SU-DHL-6 (cell line): ENCODE data around the gene ASCC3.

ENCODE experiments used
- EZH2phosphoT487 ChIP-seq: fragments of 200-600 bp; sonication (generic), shearing (Covaris generic); conservative IDR thresholded peaks from 2 replicates; pipeline ENCODE4 v1.6.1; 2018; ENCODE audit warnings: mild to moderate bottlenecking, antibody characterized with exemption, low read length, moderate library complexity, mixed read lengths
- TF ChIP-seq, protein P1 (sequence below): fragments of 200-600 bp; sonication (generic); IDR thresholded peaks from one replicate; pipeline ENCODE4 v1.5.1; 2017; ENCODE audit warnings: antibody characterized with exemption, mild to moderate bottlenecking, low read length, moderate library complexity; ENCODE audit not compliant: insufficient read depth, poor library complexity, severe bottlenecking

DNA sequence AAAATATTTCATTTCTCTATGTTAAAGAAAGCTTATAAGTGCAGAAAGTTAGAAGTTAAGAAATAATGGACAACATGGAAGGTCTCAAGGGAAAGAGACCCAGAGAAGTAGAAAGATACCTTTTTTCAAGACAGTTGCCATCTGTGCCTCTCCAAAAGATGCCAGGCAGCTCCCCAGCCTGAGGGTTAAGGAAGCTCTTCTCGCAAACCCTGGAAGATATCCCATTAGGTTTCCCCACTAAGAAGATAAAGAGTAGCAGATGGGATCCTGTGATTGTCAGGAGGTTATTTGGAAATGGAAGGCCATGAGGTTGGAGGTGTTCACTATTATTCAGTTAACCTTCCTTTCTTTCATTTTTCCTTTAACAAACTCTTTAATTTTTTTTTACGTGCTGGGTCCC lies 306.3 kb downstream of the ASCC3 start:
- TF ChIP-seq, protein P1, sequence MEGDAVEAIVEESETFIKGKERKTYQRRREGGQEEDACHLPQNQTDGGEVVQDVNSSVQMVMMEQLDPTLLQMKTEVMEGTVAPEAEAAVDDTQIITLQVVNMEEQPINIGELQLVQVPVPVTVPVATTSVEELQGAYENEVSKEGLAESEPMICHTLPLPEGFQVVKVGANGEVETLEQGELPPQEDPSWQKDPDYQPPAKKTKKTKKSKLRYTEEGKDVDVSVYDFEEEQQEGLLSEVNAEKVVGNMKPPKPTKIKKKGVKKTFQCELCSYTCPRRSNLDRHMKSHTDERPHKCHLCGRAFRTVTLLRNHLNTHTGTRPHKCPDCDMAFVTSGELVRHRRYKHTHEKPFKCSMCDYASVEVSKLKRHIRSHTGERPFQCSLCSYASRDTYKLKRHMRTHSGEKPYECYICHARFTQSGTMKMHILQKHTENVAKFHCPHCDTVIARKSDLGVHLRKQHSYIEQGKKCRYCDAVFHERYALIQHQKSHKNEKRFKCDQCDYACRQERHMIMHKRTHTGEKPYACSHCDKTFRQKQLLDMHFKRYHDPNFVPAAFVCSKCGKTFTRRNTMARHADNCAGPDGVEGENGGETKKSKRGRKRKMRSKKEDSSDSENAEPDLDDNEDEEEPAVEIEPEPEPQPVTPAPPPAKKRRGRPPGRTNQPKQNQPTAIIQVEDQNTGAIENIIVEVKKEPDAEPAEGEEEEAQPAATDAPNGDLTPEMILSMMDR: no peak
- TF ChIP-seq EZH2phosphoT487: no peak
